A673 (cell line): ENCODE data around the gene YKT6.

ENCODE experiments used
- EZH2 ChIP-seq: fragments of 200-600 bp; sonication (generic); IDR thresholded peaks from 2 replicates; pipeline ENCODE4 v1.6.1; 2017; ENCODE audit warnings: borderline replicate concordance, low read depth, mild to moderate bottlenecking, mixed read lengths, antibody characterized with exemption, low read length; ENCODE audit not compliant: poor library complexity, severe bottlenecking
- TF ChIP-seq, protein P1 (sequence below): fragments of 300-800, 200-600 bp; sonication (generic); conservative IDR thresholded peaks from 2 replicates; pipeline ENCODE4 v1.5.1; 2017; ENCODE audit warnings: low read depth, mild to moderate bottlenecking, antibody characterized with exemption, low read length, moderate library complexity, mixed read lengths

DNA sequence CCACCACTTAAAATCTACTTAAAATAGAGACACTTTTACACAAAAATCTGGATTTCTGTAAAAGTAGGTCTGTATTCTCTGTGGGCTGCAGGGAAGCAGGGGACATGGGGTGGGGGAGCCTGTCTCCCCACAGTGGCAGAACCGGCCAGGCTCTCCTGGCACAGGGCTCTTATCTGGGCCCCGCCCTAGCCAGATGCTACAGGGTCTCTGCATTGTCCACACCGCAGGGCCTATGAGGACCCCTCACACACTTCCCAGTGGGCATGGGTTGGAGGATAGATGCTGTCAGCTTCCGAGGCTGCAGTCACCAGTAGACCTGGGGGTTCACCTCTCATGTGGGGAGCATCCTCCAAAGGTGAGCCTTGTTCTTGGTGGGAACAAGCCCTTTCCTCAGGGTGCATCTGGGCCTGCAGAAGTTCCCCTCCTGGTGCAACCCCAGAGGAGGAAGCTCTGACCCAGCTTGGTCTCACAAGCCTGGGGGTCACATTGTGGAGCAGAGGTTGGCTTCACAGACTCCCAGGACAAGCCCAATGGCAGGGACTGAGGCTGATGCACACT is 44.2 kb upstream of the YKT6 start:
- TF ChIP-seq, protein P1, sequence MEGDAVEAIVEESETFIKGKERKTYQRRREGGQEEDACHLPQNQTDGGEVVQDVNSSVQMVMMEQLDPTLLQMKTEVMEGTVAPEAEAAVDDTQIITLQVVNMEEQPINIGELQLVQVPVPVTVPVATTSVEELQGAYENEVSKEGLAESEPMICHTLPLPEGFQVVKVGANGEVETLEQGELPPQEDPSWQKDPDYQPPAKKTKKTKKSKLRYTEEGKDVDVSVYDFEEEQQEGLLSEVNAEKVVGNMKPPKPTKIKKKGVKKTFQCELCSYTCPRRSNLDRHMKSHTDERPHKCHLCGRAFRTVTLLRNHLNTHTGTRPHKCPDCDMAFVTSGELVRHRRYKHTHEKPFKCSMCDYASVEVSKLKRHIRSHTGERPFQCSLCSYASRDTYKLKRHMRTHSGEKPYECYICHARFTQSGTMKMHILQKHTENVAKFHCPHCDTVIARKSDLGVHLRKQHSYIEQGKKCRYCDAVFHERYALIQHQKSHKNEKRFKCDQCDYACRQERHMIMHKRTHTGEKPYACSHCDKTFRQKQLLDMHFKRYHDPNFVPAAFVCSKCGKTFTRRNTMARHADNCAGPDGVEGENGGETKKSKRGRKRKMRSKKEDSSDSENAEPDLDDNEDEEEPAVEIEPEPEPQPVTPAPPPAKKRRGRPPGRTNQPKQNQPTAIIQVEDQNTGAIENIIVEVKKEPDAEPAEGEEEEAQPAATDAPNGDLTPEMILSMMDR: no peak
- no peak for TF ChIP-seq EZH2
